Spleen (tissue), 7 donors: ENCODE data around the gene PIGQ.

Source experiments
- CTCF ChIP-seq, 11 experiments: fragments of 200-600 bp in 7 of 11; fragments of 450-650 bp in 4 of 11; sonication (generic) in 4 of 11; IDR thresholded peaks in 8 of 11; conservative IDR thresholded peaks in 3 of 11; 1 replicate in 7 of 11; 2 replicates in 4 of 11; pipeline versions ENCODE4 v1.4.0 to v1.8.0; 2016 to 2021; ENCODE audit warnings: antibody characterized with exemption in 11 of 11, inconsistent platforms in 4 of 11, mild to moderate bottlenecking in 1 of 11
- POLR2A ChIP-seq, 3 donors: fragments of 450-650 bp; IDR thresholded peaks; one replicate each; pipeline ENCODE4 v1.5.1; 2017; ENCODE audit warnings: antibody characterized with exemption in 3 of 3, mild to moderate bottlenecking in 1 of 3
- POLR2AphosphoS5 ChIP-seq, 3 donors: sonication (generic); formaldehyde crosslinking; IDR thresholded peaks; one replicate each; pipeline ENCODE4 v1.5.1; 2017; ENCODE audit warnings: antibody characterized with exemption in 3 of 3
- donor health status: DM: no; HTN: no; CAD: no; lungs with moderate emphysema.
- donor health status: DM: no; HTN: no; CAD: no.
- donor health status: DM: no; HTN: no; CAD: no.

GRCh38 chr16:521381-522210, 48.2 kb upstream of the PIGQ start:
- TF ChIP-seq POLR2AphosphoS5 (IDR thresholded peaks at IDR 0.05) (peak in 1 of 3 donors; percentile 21), CTCF (IDR thresholded peaks at IDR 0.05 in 8 of 11, conservative IDR thresholded peaks at IDR 0.05 in 3 of 11) (no peak), POLR2A (IDR thresholded peaks at IDR 0.05) (no peak)
